Gastroesophageal sphincter (tissue), 3 donors: ENCODE data around the gene ARRB1.

ENCODE experiments used
- EP300 ChIP-seq: sonication (generic); formaldehyde crosslinking; IDR thresholded peaks from one replicate; pipeline ENCODE4 v1.6.1; 2017; ENCODE audit warnings: antibody characterized with exemption, mild to moderate bottlenecking
- POLR2A ChIP-seq, 2 donors: fragments of 450-650 bp; IDR thresholded peaks; one replicate each; pipeline ENCODE4 v1.6.1; 2017; ENCODE audit warnings: antibody characterized with exemption in 2 of 2, mild to moderate bottlenecking in 2 of 2, moderate library complexity in 1 of 2
- POLR2AphosphoS5 ChIP-seq: sonication (generic); formaldehyde crosslinking; IDR thresholded peaks from one replicate; pipeline ENCODE4 v1.6.1; 2017; ENCODE audit warnings: antibody characterized with exemption
- TF ChIP-seq, protein P1 (sequence below), 4 experiments: fragments of 200-600 bp in 2 of 4; fragments of 450-650 bp in 2 of 4; sonication (generic) in 1 of 4; IDR thresholded peaks; one replicate each; pipeline ENCODE4 v1.5.1; 2017 to 2019; ENCODE audit warnings: antibody characterized with exemption in 4 of 4, mild to moderate bottlenecking in 2 of 4, moderate library complexity in 2 of 4

DNA sequence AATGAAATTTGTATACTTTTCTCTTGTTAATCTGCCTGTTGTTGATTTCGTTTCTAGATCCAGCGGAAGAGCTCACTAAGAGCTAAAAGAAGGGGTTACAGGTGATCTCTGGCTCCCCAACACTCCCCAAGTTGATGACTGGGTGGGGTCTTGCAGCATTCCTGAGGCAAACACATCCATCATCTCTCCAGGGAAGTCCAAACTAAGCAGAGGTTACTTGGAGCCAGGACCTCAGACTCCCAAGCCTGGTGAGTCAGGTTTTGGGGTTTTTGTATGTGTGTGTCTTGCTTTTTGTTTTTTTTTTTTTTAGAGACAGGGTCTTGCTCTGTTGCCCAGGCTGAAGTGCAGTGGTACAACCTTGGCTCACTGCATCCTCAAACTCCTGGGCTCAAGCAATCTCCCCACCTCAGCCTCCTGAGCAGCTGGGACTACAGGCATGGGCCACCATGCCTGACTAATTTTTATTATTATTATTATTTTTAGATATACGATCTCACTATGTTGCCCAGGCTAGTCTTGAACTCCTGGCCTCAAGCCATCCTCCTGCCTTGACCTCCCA lies 36.4 kb upstream of the ARRB1 start:
- TF ChIP-seq, protein P1, sequence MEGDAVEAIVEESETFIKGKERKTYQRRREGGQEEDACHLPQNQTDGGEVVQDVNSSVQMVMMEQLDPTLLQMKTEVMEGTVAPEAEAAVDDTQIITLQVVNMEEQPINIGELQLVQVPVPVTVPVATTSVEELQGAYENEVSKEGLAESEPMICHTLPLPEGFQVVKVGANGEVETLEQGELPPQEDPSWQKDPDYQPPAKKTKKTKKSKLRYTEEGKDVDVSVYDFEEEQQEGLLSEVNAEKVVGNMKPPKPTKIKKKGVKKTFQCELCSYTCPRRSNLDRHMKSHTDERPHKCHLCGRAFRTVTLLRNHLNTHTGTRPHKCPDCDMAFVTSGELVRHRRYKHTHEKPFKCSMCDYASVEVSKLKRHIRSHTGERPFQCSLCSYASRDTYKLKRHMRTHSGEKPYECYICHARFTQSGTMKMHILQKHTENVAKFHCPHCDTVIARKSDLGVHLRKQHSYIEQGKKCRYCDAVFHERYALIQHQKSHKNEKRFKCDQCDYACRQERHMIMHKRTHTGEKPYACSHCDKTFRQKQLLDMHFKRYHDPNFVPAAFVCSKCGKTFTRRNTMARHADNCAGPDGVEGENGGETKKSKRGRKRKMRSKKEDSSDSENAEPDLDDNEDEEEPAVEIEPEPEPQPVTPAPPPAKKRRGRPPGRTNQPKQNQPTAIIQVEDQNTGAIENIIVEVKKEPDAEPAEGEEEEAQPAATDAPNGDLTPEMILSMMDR (IDR thresholded peaks at IDR 0.05): no peak
- TF ChIP-seq POLR2A (IDR thresholded peaks at IDR 0.05): no peak
- no peak for TF ChIP-seq POLR2AphosphoS5
- TF ChIP-seq EP300: no peak
